PFSK-1 (cell line): ENCODE results near the gene GNAI3.

Source experiments
- POLR2AphosphoS5 ChIP-seq: IDR thresholded peaks from 2 replicates; pipeline ENCODE4 v1.6.1; 2012; ENCODE audit warnings: low read depth, mild to moderate bottlenecking, control low read depth, low read length, moderate library complexity
- REST ChIP-seq, 2 experiments: IDR thresholded peaks; 2 replicates each; pipeline versions ENCODE4 v1.6.1 to v1.8.0; 2011 to 2012; ENCODE audit warnings: low read depth in 2 of 2, low read length in 2 of 2, control low read depth in 1 of 2, inconsistent platforms in 1 of 2, mild to moderate bottlenecking in 1 of 2, moderate library complexity in 1 of 2; ENCODE audit not compliant: insufficient read depth in 1 of 2
- SIN3A ChIP-seq: IDR thresholded peaks from 2 replicates; pipeline ENCODE4 v1.6.1; 2012; ENCODE audit warnings: mild to moderate bottlenecking, low read length, moderate library complexity, borderline replicate concordance; ENCODE audit not compliant: insufficient read depth
- TAF1 ChIP-seq: IDR thresholded peaks from 2 replicates; pipeline ENCODE4 v1.6.1; 2012; ENCODE audit warnings: low read length, control low read depth, borderline replicate concordance; ENCODE audit not compliant: insufficient read depth

- TF ChIP-seq TAF1 (no peak), SIN3A (no peak), POLR2AphosphoS5 (no peak), REST (IDR thresholded peaks at IDR 0.05; ENCODE audit: insufficient read depth in 1 of 2, low read depth in 2 of 2, low read length in 2 of 2) (no peak)
These were observed 70.5 kb downstream of the GNAI3 start for GRCh38 chr1:109618661-109619575.
